Right ventricle myocardium inferior (tissue), 1 donor: ENCODE data around the gene IL11RA. TPM values are rescaled to one million over a fixed set of nuclear protein-coding genes. Genes with fewer than 3 reads are reported as not detected.
"Not testable (repeated sequence)": the region's sequence is repeated elsewhere in the genome, so short reads cannot be mapped to it uniquely, and the experiment has no call there.

Experiments used
- ATAC-seq: fragments of 200-7000 bp; cut with Tn5 transposase; one replicate; pipeline ENCODE4 v1.9.1; 2020; ENCODE audit warnings: mild to moderate bottlenecking, moderate library complexity
- DNase-seq: peaks from one replicate; pipeline ENCODE4 v3.0.0; 2021; ENCODE audit errors: missing footprints
- intact Hi-C: fragments of 100-400 bp; cut with DNase I; formaldehyde crosslinking; loops from one replicate; pipeline ENCODE4 v1.11.0; 2022
- total RNA-seq: library from RNA; stranded (reverse); fragmentation: NEBNext Ultra II Directional; extraction: Animal tissue kit (Norgen Biotek cat#: 25700); gene quantifications from one replicate; pipeline ENCODE4 v1.2.1, GENCODE V29; 2021
- donor health status: DM: no; HTN: yes; CAD: no; lungs with severe emphysema.

The IL11RA gene
- total RNA-seq, 1 donor from 2014 or later, result 43.6 TPM

GRCh38 chr9:34627716-34628655, 24.0 kb upstream of the IL11RA start:
- ATAC-seq (no peak), DNase-seq (peak; percentile 20)
- intact Hi-C loops, result no loop called here

GRCh38 chr9:34628656-34629490, 23.1 kb upstream of the IL11RA start, which contains the start of gene ARID3C:
ARID3C (minus strand) TSS chr9:34629066; CDS start chr9:34628014, 1,052 bp downstream.
- intact Hi-C loops, result no loop called here
- peak; percentile 62 for ATAC-seq
- DNase-seq, result peak; percentile 64

- ATAC-seq (no peak), DNase-seq (no peak)
- intact Hi-C loops, result no loop called here
These were observed 22.5 kb upstream of the IL11RA start for GRCh38 chr9:34629491-34629808.

DNA sequence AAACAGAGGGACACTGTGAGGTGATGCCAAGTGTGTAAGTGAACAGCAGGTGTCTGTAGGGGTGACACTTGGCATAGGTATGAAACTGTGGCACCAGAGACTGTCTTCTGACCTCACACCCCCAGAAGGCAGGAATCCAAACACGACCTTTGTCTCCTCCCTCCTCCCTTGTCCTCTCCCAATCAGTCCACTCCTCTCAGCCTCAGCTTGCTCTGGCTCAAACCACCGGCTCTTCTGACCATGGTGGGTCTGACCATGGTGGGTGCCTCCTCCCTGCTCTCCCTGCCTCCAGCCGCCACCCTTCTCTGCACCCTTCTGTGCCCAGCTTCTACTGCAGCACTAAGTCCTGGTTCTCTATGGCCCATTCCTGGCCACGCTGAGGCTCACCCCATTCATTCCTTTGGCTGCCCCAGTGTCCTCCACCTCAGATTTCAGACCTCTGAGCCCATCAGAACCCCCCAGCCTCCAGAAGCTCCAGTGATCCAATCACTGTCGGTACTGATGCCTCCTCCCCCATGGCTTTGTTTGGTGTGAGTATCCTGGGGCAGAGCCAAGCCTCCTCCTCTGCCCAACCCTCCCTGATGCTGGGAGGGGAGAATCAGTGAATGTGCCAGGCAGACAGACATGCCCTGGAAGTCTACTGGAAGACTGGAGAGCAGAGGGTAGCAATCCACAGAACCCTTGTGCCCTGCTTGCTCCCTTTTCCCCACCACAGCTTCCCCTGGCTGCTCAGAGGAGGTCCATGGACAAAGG, 21.4 kb upstream of the IL11RA start:
- intact Hi-C loops, result no loop called here

DNA sequence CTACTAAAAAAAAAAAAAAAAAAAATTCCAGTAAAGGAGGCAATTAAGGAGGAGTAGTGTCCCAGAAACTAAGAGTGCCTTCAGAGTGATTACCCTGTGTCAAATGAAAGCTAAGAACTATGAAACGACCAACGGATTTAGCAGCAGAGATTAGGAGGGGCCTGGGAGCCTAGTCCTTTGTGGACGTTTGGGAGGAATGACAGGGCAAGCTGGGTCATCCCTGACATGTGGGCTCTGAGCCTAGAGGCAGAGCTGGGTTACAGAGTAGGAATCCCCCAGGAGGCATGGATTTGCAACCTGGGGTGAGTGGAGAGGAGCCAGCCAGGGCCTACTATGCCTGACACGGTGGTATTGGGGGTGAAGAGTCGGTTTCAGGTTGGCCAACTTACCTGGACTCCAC, 18.8 kb upstream of the IL11RA start:
- intact Hi-C loops, result no loop called here
- ATAC-seq (no peak), DNase-seq (peak; percentile 20)

More for the DNA sequence above, 21.4 kb upstream of the IL11RA start:
- ATAC-seq (no peak), DNase-seq (peak; percentile 15)

GRCh38 chr9:34633851-34634550, 18.0 kb upstream of the IL11RA start:
- intact Hi-C loops, result loop anchor here (1.0 kb wide), 1 partner anchor 22 kb away; the partner anchor contains the start of gene RPP25L
- DNase-seq (peak; percentile 73), ATAC-seq (peak; percentile 37)

DNA sequence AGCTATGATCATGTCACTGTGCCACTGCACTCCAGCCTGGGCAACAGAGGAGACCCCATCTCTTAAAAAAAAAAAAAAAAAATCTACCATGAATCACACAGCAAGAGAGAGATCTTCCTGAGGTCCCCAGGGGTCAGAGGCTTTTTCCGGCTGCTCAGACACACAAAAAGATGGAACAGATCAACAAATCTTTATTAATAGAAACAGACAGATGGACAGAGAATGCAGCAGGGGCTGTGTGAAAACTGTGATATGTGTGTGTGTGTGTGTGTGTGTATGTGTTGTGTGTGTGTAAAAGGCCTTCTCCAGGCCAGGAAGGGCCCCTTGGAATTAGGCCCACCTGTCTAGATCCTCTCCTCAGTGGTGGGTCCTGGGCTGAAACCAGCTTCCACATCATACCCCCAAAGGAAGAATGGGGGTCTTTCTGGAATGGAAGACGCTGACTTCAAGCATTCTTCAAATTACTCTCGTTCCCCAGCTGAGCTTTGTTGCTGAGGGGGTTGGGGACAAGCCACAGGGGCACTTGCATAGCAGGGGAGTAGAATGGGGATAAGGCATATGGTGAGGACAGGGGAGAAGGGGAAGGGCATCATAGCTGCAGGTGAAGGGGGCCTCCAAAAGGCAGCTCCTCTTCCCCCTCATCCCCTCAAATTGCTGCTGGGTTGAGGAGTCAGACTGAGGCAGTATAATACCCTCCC, 17.3 kb upstream of the IL11RA start:
- intact Hi-C loops, result loop anchor here (1.0 kb wide), 1 partner anchor 22 kb away; the partner anchor contains the start of gene RPP25L
- no peak for ATAC-seq
- DNase-seq, result peak; percentile 13

GRCh38 chr9:34635556-34635955, 16.4 kb upstream of the IL11RA start:
- no peak for ATAC-seq
- intact Hi-C loops, result no loop called here
- DNase-seq, result peak; percentile 64

DNA sequence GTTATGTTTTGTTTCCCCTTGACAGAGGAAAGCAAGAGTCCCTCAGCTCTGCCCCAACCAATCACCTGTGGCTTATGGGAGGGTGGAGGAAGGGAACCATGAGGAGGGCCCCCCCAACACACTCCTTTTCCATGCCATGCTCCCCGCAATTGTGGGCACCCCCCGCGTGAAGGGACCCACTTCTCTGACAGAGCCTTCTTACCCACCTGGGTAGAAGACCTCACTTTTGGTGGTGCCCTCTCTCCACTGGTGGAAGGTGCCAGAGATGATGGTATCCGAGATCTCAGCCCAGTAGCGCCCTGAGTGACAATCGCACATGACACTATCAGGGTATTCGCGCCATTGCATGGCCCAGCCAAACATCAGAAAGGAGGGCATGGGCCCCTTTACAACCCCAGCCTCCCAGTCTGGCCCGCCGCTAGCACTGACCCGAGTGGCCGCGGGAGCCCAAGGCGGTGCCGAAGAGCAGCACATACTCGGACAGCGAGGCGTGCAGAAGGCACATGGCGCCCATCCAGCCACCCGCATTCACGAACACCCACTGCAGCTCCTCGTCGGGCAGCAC, 15.1 kb upstream of the IL11RA start:
- intact Hi-C loops, result no loop called here
- DNase-seq, result peak; percentile 25
- ATAC-seq, result no peak

DNA sequence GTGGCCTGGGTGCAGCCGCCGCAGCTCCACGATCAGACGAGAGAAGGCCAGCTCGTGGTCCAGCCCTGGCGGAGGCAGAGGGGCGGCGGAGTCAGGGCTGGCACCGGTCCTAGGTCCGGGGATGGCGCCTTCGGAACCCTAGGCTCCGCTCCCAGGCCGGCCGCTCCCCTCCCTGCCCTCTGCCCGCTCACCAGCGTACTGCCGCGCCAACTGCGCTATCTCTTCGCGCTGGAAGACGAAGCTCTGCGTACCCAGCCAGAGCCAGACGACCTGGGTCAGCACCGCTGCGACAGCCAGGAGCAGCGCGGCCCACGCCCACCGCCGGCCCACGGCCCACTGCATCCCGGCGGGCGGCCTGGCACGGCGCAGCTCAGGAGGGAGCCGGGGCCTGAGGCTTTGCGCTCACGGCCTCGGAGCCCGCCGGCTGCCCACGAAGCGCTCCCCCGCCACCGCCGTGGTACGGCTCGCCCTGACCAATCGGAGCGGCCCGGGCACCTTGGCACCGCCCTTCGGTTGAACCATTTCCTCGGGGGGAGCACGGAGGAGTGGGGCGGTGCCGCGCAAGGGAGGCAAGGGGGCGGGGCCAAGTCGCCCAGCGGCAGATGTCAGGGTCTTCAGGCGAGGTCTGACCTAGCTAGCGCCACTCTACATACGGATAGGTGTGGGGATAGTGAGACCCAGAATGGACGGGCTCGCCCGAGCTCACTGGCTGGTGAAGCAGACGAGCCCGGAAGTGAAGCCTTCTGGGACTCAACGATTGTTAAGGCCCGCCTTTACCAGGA, 14.4 kb upstream of the IL11RA start, which contains the start of gene SIGMAR1:
Gene SIGMAR1 (minus strand): TSS at position 432 of the 782 bp plus-strand sequence. CDS start 90 bp downstream, at position 342.
- DNase-seq (peak; percentile 96), ATAC-seq (peak; percentile 97)
- intact Hi-C loops, result no loop called here

DNA sequence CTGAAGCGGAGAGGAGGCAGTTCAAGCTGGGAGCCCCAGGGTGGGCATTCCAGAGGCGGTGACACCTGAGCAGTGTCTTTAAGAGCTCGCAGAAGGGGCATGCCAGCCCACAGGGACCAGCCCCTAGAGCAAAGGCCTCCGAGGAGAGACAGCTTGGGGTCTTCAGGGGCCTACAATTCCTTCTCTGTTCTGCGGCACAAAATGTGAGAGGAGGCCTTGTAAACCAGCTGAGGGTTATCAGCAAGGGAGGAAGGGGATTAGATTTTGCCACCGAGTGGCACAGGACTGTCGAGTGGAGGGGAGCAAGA, 13.9 kb upstream of the IL11RA start:
- no peak for ATAC-seq
- no peak for DNase-seq
- intact Hi-C loops, result no loop called here

GRCh38 chr9:34639322-34639721, 12.7 kb upstream of the IL11RA start:
- ATAC-seq, intact Hi-C loops: not testable (repeated sequence)
- DNase-seq, result peak; percentile 2

GRCh38 chr9:34642679-34643078, 9.3 kb upstream of the IL11RA start:
- intact Hi-C loops, result no loop called here
- no peak for ATAC-seq
- no peak for DNase-seq

DNA sequence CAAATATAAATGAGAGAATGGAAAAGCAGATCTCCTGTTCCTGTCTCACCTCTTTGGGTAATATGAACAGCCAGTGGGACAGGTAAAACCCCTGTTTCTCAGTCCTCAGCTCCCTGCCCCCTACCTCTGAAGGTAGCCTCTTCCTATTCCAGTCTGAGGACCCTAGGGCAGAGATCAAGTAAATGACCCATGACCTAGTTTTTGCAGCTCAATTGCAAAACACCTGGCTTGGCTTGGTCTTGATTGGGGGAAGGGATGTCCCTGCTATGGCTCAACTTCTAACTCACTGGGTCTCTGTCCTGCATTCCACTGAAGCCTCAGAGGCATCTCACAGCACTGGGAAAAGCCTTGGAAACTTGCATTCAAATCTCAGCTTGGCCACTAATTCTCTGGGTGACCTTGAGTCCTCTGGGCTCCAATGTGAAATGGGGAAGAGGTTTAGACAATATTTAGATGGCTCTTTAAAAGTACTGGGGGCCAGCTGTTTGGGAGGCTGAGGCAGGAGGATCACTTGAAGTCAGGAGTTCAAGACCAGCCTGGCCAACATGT, 7.1 kb upstream of the IL11RA start:
- ATAC-seq (no peak), DNase-seq (no peak)
- intact Hi-C loops, result no loop called here

- ATAC-seq (peak; percentile 85), DNase-seq (peak; percentile 99)
- intact Hi-C loops, result no loop called here
These were observed 5.5 kb upstream of the IL11RA start, which contains the start of gene GALT for GRCh38 chr9:34646211-34647083. GALT (plus strand) TSS chr9:34646675; CDS start chr9:34646705, 30 bp downstream.
